Rectal smooth muscle tissue (tissue), 1 donor: ENCODE measurements around the gene XYLT2.

Source experiments
- H3K27ac ChIP-seq: one replicate; pipeline ENCODE4 v1.7.0; 2013; ENCODE audit warnings: low read depth, low read length, inconsistent platforms
- H3K27me3 ChIP-seq: one replicate; pipeline ENCODE4 v1.7.0; 2013; ENCODE audit warnings: low read length; ENCODE audit not compliant: control insufficient read depth, insufficient read depth
- H3K36me3 ChIP-seq: one replicate; pipeline ENCODE4 v1.7.0; 2013; ENCODE audit warnings: low read length; ENCODE audit not compliant: control insufficient read depth, insufficient read depth
- H3K4me1 ChIP-seq: one replicate; pipeline ENCODE4 v1.7.0; 2013; ENCODE audit warnings: low read length; ENCODE audit not compliant: control insufficient read depth, insufficient read depth
- H3K4me3 ChIP-seq: one replicate; pipeline ENCODE4 v1.7.0; 2013; ENCODE audit warnings: low read length
- H3K9ac ChIP-seq: one replicate; pipeline ENCODE4 v1.7.0; 2013; ENCODE audit warnings: low read length

XYLT2 gene

DNA sequence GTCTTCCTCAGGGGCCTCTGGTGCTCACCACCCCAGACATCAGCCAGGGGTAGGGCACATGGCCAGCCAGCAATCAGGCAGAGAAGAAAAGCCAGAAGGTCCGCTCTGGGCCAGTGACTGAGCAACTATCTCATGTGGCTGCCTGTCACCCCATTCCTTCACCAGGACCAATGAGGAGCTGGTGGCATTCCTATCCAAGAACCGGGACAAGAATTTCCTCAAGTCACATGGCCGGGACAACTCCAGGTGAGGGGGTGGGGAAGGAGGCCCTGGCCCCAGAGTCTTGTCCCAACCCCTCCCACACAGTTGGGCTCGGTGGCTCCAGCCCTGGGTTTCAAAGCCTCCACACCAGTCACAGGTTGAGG, 9.4 kb downstream of the XYLT2 start:
- Histone ChIP-seq H3K9ac (no peak overlapping the region), H3K27me3 (no peaks in the 10 kb centered on the region), H3K4me1 (no peaks in the 10 kb centered on the region), H3K36me3 (peaks cover 27% of the 10 kb centered on the region), H3K4me3 (no peak overlapping the region), H3K27ac (no peak overlapping the region)

DNA sequence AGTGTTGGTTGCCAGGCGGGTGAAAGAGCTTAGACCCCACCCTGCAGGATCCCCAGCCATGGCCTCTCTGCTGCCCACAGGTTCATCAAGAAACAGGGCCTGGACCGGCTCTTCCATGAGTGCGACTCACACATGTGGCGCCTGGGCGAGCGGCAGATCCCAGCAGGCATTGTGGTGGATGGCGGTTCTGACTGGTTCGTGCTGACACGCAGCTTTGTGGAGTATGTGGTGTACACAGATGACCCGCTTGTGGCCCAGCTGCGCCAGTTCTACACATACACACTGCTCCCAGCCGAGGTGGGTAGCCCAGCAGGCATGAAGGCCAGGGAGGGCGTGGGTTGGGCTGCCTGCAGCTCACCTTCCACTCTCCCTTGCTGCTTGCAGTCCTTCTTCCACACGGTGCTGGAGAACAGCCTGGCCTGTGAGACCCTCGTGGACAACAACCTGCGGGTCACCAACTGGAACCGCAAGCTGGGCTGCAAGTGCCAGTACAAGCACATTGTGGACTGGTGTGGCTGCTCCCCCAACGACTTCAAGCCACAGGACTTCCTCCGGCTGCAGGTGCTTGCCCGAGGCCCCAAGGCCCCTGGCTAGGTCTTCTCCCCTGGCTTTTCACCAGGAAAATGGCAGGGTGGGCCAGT, 9.9 kb downstream of the XYLT2 start:
- peaks cover 27% of the 10 kb centered on the region for H3K36me3 ChIP-seq
- no peak overlapping the region for H3K27ac ChIP-seq
- no peak overlapping the region for H3K9ac ChIP-seq
- no peaks in the 10 kb centered on the region for H3K27me3 ChIP-seq
- H3K4me3 ChIP-seq: no peak overlapping the region
- no peaks in the 10 kb centered on the region for H3K4me1 ChIP-seq

DNA sequence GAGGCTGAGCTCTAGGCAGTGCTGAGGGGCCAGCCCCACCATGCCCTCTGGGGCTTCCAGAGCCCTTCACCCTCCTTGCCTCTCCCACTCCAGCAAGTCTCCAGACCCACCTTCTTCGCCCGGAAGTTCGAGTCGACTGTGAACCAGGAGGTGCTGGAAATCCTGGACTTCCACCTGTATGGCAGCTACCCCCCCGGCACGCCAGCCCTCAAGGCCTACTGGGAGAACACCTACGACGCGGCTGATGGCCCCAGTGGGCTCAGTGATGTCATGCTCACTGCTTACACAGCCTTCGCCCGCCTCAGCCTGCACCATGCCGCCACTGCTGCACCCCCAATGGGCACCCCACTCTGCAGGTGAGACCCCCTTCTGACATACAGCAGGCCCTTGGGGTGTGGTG, 10.5 kb downstream of the XYLT2 start:
- Histone ChIP-seq H3K27me3 (no peaks in the 10 kb centered on the region), H3K4me1 (no peaks in the 10 kb centered on the region), H3K9ac (no peak overlapping the region), H3K27ac (no peak overlapping the region), H3K4me3 (no peak overlapping the region), H3K36me3 (peaks cover 27% of the 10 kb centered on the region)

DNA sequence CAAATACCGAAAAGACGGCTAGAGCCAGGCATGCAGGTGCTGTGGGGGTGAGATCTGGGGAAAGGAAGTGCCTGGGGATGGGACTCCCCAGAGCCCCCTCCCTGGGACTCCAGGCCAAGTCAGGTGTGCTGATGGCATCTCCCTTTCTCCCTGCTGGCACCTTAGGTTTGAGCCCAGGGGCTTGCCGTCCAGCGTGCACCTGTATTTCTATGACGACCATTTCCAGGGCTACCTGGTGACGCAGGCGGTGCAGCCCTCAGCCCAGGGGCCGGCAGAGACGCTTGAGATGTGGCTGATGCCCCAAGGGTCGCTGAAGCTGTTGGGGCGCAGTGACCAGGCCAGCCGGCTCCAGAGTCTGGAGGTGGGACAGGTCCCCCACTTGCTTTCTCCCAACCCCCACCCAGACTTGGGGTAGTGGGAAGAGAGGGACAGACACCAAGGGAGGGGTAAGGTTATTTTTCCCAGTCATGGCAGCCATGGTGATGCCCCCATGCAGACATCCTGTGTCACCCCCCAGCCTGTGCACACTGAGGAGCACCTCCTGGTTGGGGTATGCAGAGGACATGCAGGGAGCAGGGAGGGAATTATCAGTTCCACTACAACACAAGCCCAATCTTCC, 11.1 kb downstream of the XYLT2 start:
- H3K27ac ChIP-seq: no peak overlapping the region
- no peak overlapping the region for H3K4me3 ChIP-seq
- no peaks in the 10 kb centered on the region for H3K4me1 ChIP-seq
- H3K36me3 ChIP-seq: peaks cover 27% of the 10 kb centered on the region
- no peaks in the 10 kb centered on the region for H3K27me3 ChIP-seq
- H3K9ac ChIP-seq: no peak overlapping the region

DNA sequence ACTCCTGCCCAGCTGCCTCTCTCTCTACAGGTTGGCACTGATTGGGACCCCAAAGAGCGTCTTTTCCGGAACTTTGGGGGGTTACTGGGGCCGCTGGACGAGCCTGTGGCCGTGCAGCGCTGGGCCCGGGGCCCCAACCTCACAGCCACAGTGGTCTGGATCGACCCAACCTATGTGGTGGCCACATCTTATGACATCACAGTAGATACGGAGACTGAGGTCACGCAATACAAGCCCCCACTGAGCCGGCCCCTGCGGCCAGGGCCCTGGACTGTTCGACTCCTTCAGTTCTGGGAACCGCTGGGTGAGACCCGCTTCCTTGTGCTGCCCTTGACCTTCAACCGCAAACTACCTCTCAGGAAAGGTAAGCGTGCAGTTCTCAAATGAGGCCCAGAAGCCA, 12.3 kb downstream of the XYLT2 start:
- H3K27me3 ChIP-seq: no peaks in the 10 kb centered on the region
- no peak overlapping the region for H3K9ac ChIP-seq
- H3K27ac ChIP-seq: no peak overlapping the region
- no peak overlapping the region for H3K4me3 ChIP-seq
- H3K36me3 ChIP-seq: peaks cover 27% of the 10 kb centered on the region
- peaks cover 2% of the 10 kb centered on the region for H3K4me1 ChIP-seq

DNA sequence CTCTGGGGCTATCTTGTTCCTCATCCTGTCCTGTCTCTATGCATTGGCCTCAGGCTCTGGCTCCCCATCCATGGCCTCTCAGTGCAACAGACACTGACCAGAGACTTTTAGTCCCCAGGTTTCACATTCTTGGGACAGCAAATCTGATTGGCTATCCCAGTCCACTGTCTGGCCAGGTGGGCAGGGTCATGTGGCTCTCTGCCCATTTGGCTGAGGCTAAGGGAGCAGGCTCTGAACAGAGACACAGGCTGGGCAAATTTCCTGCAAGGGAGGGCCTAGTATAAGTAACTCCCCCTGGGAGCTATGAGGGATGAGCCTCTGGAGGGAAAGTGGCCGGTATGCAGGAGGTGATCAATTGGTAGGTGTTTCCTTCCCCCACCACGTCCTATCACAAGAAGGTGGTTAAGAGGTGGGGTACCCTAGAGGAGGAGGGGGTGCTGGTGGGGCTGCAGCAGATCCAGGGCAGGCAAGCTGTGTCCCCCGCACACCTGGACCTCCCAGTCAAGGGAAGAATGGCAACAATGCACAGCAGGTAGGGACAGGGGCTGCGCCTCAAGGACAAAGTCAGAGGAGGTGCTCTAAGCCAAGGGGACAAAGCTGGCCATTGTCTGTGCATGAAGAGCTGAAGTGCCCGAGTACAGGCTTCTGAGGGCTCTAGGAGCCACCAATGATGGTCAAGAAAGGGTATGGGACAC, 13.2 kb downstream of the XYLT2 start:
- peaks cover 22% of the 10 kb centered on the region for H3K36me3 ChIP-seq
- no peak overlapping the region for H3K27ac ChIP-seq

DNA sequence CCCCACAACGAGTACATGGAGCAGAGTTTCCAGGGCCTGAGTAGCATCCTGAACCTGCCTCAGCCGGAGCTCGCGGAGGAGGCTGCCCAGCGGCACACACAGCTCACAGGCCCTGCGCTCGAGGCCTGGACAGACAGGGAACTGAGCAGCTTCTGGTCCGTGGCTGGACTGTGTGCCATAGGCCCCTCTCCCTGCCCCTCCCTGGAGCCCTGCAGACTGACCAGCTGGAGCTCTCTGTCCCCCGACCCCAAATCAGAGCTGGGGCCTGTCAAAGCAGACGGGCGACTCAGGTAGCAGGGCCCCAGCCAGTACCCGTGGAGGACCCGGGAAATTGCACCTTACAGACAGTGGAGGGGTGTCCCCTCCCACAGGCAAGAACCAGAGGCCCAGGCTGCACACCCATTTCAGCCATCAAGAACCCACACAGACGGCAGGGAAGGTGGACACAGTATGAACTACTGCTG, 14.1 kb downstream of the XYLT2 start:
- Histone ChIP-seq H3K27ac (no peak overlapping the region), H3K9ac (no peak overlapping the region), H3K27me3 (no peaks in the 10 kb centered on the region), H3K4me1 (peaks cover 2% of the 10 kb centered on the region), H3K4me3 (no peak overlapping the region), H3K36me3 (peaks cover 17% of the 10 kb centered on the region)

More for the DNA sequence above, 13.2 kb downstream of the XYLT2 start:
- Histone ChIP-seq H3K9ac (no peak overlapping the region), H3K4me1 (peaks cover 2% of the 10 kb centered on the region), H3K27me3 (no peaks in the 10 kb centered on the region), H3K4me3 (no peak overlapping the region)

DNA sequence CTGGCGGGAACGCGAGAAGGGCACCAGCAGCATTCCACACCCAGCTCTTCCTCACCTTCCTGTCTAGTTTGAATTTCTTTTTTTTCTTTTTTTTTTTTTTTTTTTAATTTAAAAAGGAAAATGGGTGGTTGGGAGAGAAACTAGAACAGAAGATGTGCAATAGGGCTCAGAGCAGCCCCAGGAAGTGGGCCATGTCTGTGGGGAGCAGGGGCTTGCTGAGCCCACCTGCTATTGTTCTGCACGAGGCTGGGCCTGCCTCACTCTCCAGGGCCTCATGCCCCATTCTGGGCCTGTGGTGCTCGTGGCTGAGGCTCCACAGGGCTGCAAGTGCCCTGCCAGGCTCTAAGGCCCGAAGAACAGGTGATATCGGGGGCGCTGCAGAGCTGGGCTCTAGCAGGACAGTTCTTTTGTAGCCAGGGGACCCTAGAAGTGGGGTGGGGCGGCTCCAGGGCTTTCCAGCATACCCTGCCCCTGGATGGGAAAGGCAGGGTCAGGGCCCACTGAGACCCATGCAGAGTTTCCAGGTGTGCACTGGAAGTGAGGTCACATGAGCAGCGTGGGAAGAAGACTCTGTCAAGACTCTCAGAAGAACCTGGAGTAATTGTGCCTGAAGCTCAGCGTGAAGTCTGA, 14.7 kb downstream of the XYLT2 start:
- H3K27ac ChIP-seq: no peak overlapping the region
- peaks cover 19% of the 10 kb centered on the region for H3K36me3 ChIP-seq
- H3K4me3 ChIP-seq: no peak overlapping the region
- H3K9ac ChIP-seq: no peak overlapping the region
- H3K27me3 ChIP-seq: no peaks in the 10 kb centered on the region
- H3K4me1 ChIP-seq: peaks cover 2% of the 10 kb centered on the region

DNA sequence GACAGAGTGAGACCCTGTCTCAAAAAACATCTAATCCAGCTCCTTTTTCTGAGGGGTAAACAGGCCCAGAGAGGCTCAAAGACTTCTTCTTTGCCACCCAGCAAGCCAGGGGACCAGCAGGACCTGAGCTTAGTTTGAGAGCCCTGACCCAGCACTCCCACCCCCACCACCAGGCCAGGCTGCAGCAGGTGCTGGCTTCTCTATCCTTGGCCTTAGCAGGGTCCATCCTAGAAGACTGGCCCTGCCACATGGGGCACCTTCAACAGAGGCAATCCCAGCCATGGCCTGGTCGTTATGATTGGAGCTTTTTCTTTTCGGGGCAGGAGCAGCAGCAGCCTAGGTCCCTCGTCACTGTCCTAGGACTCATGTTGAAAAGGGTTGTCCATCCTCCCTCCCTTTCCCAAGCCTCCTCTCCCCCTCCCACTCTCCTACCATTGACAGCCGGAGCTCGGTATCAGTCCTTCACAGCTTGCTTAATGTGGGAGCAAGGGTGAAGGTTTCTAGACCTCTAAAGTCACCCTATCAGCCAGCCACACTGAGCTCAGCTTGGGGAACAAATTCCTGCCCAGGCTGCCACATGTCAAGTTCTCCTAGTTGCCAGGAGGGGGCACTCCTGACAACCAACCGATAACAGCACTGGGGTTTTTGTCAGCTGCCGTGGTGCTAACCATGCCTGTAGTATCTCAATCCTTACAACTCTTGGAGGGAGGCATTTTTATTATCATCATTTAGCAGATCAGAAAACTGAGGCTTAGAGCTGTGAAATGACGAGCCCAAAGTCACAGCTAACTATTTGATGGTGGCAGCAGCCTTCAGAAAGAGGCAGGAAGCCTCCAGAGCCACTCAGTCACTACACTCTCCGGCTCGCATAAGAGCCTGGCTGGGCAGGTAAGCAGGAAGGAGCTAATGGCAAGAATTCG, 15.9 kb downstream of the XYLT2 start:
- H3K27me3 ChIP-seq: no peaks in the 10 kb centered on the region
- no peak overlapping the region for H3K27ac ChIP-seq
- no peak overlapping the region for H3K4me3 ChIP-seq
- no peak overlapping the region for H3K9ac ChIP-seq
- peaks cover 28% of the 10 kb centered on the region for H3K36me3 ChIP-seq
- H3K4me1 ChIP-seq: peaks cover 2% of the 10 kb centered on the region

DNA sequence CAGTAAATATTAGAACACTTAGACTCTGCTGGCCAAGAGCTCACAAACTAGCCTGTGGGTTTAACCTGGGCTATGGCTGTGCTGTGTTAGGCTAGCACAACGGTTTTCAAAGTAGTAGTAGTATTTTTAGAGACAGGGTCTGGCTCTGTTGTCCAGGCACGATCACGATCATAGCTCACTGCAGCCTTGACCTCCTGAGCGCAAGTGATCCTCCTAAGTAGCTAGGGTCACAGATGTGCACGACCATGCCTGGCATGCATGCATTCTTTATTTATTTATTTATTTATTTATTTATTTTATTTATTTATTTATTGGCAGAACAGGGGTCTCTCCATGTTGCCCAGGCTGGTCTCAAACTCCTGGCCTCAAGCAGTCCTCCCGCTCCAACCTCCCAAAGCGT, 16.7 kb downstream of the XYLT2 start:
- Histone ChIP-seq H3K9ac (no peak overlapping the region), H3K4me3 (no peak overlapping the region), H3K27ac (no peak overlapping the region), H3K36me3 (peaks cover 28% of the 10 kb centered on the region), H3K4me1 (peaks cover 2% of the 10 kb centered on the region), H3K27me3 (no peaks in the 10 kb centered on the region)

DNA sequence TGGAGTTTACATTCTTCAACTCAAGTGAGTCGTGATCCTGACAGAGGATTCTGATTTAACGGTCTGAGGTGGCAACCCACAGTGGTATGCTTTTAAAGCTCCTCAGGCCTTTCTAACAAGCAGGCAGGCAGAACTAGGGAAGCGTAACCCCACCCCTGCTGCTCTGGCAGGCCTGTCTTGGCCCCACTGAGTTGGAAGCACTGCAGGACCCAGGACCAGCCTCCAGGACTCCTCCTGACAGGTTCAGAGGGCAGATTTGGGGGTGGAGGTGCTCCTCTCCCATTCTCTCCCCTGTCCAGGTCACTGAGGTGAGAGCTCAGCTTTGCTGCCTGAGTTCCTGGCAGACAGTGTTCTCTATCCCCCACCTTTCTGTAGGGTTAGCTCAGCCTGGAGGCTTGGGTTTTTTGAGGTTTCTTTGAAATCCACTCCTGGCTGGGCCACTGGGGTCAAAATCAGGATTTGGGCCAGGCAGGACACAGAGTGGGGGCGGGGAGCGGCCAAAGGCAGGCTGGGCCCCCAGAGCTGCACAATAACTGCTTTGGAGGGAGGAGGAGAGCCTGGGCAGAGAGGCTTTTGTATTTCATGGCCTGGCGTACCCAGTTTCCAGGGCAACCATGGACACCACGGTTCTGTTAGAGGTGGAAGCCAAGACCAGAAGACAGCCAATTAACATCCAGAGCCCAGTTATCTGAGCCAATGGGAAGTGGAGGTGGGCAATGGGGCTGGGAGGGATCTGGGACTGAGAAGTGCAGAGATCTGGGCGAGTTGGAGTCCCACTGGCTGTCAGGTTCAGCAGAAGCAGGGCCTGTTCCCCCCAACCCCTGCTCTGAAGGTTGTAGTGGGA, 17.5 kb downstream of the XYLT2 start:
- Histone ChIP-seq H3K4me1 (peaks cover 2% of the 10 kb centered on the region), H3K27ac (no peak overlapping the region), H3K36me3 (peaks cover 35% of the 10 kb centered on the region), H3K9ac (no peak overlapping the region), H3K4me3 (no peak overlapping the region), H3K27me3 (no peaks in the 10 kb centered on the region)
